Adrenal gland (tissue), 5 donors: ENCODE results near the gene PIK3R3.

Source experiments
- CTCF ChIP-seq, 6 experiments: fragments of 450-650 bp in 4 of 6; fragments of 200-600 bp in 2 of 6; sonication (generic) in 1 of 6; IDR thresholded peaks; 1 replicate in 5 of 6; 2 replicates in 1 of 6; pipeline versions ENCODE4 v1.5.1 to v1.8.0; 2016 to 2021; ENCODE audit warnings: antibody characterized with exemption in 6 of 6, mild to moderate bottlenecking in 2 of 6, moderate library complexity in 1 of 6
- POLR2A ChIP-seq, 2 donors: fragments of 450-650 bp; IDR thresholded peaks; one replicate each; pipeline ENCODE4 v1.6.1; 2017; ENCODE audit warnings: antibody characterized with exemption in 2 of 2, mild to moderate bottlenecking in 2 of 2, moderate library complexity in 1 of 2
- donor health status: DM: no; HTN: no; CAD: no.

GRCh38 chr1:46008585-46008984 is 123.8 kb downstream of the PIK3R3 start:
- no peak for TF ChIP-seq CTCF (IDR thresholded peaks at IDR 0.05)
- TF ChIP-seq POLR2A (IDR thresholded peaks at IDR 0.05), result no peak
